ENCODE data around the gene MCC. TPM values are rescaled to one million over a fixed set of nuclear protein-coding genes. Genes with fewer than 3 reads are reported as not detected.

Gene MCC
- total RNA-seq, 1 experiment from 2014 or later: 0.60 TPM

DNA sequence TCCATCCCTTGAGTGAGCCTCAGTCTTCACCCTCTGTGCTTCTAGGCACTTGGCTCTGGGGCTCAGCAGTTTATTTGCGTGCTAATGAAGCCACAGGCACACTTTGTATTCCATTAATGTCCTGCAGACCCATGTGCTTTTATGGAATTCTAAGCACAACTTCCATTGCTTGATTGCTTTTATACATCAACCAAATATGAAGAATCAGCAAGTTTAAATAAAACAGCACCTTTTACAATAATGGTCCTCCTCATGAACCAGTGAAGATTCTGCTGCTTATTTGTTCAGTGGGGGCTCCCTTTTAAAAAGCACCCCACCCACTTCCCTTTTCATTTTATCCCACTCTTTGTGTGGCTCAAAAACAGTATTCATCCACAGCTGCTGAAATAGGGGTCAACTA is 451.4 kb downstream of the MCC start:
- ChIA-PET CTCF (no interaction called here), POLR2A (ENCODE audit: low non-redundant PET) (no interaction called here)
- no peak for DNase-seq (ENCODE audit: low spot score)
- Histone ChIP-seq H3K36me3 (ENCODE audit: insufficient read depth, low read length, poor library complexity, severe bottlenecking) (no peaks in the 10 kb centered on the region), H3K9me3 (ENCODE audit: low read depth, low read length, poor library complexity, severe bottlenecking) (no peaks in the 10 kb centered on the region), H3K4me1 (ENCODE audit: insufficient read depth, low read length, poor library complexity, severe bottlenecking) (no peaks in the 10 kb centered on the region), H3K4me3 (ENCODE audit: low read depth, low read length, poor library complexity, severe bottlenecking) (no peak overlapping the region), H3K27ac (ENCODE audit: low read depth, low read length, poor library complexity, severe bottlenecking) (no peak overlapping the region), H3K27me3 (replicated peaks; ENCODE audit: insufficient read depth, low read depth, low read length, poor library complexity) (no peaks in the 10 kb centered on the region)
- BruUV-seq (replicated peaks): no TSS peak
- intact Hi-C loops (cut with micrococcal nuclease; ENCODE audit: unreplicated experiment): no loop called here
- TF ChIP-seq, protein P1, sequence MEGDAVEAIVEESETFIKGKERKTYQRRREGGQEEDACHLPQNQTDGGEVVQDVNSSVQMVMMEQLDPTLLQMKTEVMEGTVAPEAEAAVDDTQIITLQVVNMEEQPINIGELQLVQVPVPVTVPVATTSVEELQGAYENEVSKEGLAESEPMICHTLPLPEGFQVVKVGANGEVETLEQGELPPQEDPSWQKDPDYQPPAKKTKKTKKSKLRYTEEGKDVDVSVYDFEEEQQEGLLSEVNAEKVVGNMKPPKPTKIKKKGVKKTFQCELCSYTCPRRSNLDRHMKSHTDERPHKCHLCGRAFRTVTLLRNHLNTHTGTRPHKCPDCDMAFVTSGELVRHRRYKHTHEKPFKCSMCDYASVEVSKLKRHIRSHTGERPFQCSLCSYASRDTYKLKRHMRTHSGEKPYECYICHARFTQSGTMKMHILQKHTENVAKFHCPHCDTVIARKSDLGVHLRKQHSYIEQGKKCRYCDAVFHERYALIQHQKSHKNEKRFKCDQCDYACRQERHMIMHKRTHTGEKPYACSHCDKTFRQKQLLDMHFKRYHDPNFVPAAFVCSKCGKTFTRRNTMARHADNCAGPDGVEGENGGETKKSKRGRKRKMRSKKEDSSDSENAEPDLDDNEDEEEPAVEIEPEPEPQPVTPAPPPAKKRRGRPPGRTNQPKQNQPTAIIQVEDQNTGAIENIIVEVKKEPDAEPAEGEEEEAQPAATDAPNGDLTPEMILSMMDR (conservative IDR thresholded peaks at IDR 0.05; ENCODE audit: low read depth, low read length): no peak
- TF ChIP-seq EZH2 (IDR thresholded peaks at IDR 0.05; ENCODE audit: borderline replicate concordance, low read depth, low read length, poor library complexity, severe bottlenecking): no peak

DNA sequence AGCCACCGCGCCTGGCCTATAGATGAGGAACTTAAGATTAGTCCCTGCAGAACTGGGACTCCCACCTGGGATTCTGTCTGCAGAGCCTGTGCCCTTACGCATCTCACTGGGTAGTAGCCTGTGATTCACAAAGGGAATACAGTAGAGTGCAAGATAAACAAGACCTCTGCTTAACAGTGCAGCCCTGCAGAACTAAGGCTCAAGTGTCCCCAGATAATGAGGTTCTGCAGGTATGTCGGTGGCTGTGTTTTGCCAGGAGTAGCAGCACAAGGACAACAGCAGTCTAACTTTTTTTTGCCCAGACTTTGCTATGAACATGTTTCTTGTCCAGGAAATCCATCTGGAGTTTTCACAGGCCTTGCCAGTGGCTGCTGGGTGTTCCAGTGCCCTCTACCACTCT is 451.9 kb downstream of the MCC start:
- Histone ChIP-seq H3K4me3 (ENCODE audit: low read depth, low read length, poor library complexity, severe bottlenecking) (no peak overlapping the region), H3K4me1 (ENCODE audit: insufficient read depth, low read length, poor library complexity, severe bottlenecking) (no peaks in the 10 kb centered on the region), H3K27ac (ENCODE audit: low read depth, low read length, poor library complexity, severe bottlenecking) (no peak overlapping the region), H3K9me3 (ENCODE audit: low read depth, low read length, poor library complexity, severe bottlenecking) (no peaks in the 10 kb centered on the region), H3K36me3 (ENCODE audit: insufficient read depth, low read length, poor library complexity, severe bottlenecking) (no peaks in the 10 kb centered on the region), H3K27me3 (replicated peaks; ENCODE audit: insufficient read depth, low read depth, low read length, poor library complexity) (no peaks in the 10 kb centered on the region)
- ChIA-PET POLR2A (ENCODE audit: low non-redundant PET) (no interaction called here), CTCF (no interaction called here)
- TF ChIP-seq, protein P1 (conservative IDR thresholded peaks at IDR 0.05; ENCODE audit: low read depth, low read length): no peak
- TF ChIP-seq EZH2 (IDR thresholded peaks at IDR 0.05; ENCODE audit: borderline replicate concordance, low read depth, low read length, poor library complexity, severe bottlenecking): no peak
- BruUV-seq (replicated peaks): no TSS peak
- intact Hi-C loops (cut with micrococcal nuclease; ENCODE audit: unreplicated experiment): no loop called here
- no peak for DNase-seq (ENCODE audit: low spot score)

DNA sequence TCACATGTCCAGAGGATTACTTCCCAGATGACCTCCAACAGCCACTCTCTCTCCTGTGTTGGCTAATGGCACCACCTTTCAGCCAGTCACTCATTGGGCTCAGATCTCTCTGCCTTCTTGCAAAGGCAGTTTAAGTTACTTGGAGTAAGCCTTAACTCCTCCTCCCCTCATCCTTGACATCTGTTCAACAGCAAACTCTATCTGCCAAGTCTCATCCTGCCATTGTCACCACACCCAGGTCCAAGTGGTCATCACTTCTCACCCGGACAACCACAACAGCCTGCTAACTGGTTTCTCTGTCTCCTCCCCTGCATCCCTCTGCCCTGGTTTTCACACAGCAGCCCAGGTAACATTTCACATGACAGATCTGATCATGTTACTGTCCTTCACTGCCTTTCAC is 453.2 kb downstream of the MCC start:
- no TSS peak for BruUV-seq (replicated peaks)
- intact Hi-C loops (cut with micrococcal nuclease; ENCODE audit: unreplicated experiment): no loop called here
- Histone ChIP-seq H3K36me3 (ENCODE audit: insufficient read depth, low read length, poor library complexity, severe bottlenecking) (no peaks in the 10 kb centered on the region), H3K27me3 (replicated peaks; ENCODE audit: insufficient read depth, low read depth, low read length, poor library complexity) (no peaks in the 10 kb centered on the region), H3K27ac (ENCODE audit: low read depth, low read length, poor library complexity, severe bottlenecking) (no peak overlapping the region), H3K4me3 (ENCODE audit: low read depth, low read length, poor library complexity, severe bottlenecking) (no peak overlapping the region), H3K9me3 (ENCODE audit: low read depth, low read length, poor library complexity, severe bottlenecking) (no peaks in the 10 kb centered on the region), H3K4me1 (ENCODE audit: insufficient read depth, low read length, poor library complexity, severe bottlenecking) (no peaks in the 10 kb centered on the region)
- no peak for DNase-seq (ENCODE audit: low spot score)
- CTCF ChIA-PET: no interaction called here
- no peak for TF ChIP-seq EZH2 (IDR thresholded peaks at IDR 0.05; ENCODE audit: borderline replicate concordance, low read depth, low read length, poor library complexity, severe bottlenecking)
- TF ChIP-seq, protein P1 (conservative IDR thresholded peaks at IDR 0.05; ENCODE audit: low read depth, low read length): no peak
- POLR2A ChIA-PET (ENCODE audit: low non-redundant PET): no interaction called here

Data from A673 (cell line).